Measurements from ENCODE around the gene CEACAM1. TPM values are rescaled to one million over a fixed set of nuclear protein-coding genes. Genes with fewer than 3 reads are reported as not detected.

Gene CEACAM1
- total RNA-seq, 2 experiments from 2014 or later = 5.4 to 5.8 TPM

DNA sequence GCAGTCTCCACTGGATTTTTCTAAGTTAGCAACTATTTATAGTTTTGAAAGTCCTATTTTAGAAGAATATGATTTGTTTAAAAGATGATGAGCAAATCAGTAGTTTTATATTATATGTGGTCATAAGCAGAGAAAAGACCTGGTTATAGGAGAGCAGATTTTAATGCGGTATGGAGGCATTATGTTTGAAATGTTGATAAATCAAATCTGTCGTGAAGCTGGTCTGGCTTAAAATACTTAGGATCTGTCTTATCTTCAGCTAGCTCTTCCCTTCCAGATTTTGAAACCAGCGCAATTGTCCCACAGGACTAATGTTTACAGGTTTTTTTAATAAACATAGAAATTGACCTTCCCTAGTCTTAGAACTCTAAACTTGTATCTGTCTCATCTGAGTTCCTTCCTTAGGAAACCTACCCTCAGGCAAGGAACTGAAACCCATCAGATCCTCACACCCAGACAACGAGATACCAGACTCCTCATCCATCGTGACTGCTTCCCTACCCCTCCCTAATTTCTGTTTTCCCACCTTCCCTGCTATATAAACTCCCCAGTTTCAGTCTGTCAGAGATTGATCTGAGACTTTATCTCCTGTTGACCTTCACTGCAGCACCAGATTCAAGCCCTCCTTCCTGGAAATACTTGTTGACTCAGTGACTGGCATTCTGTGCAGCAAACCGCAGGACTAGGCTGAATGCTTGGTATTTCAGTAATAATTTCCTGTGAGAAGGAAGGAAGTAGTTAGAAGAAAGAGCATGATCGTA lies 47.8 kb downstream of the CEACAM1 start:
- Mint-ChIP-seq H3K4me1 (ENCODE audit: low read depth) (peaks cover 12% of the 10 kb centered on the region), H3K27ac (peak overlapping the region; percentile 31), H3K9me3 (no peaks in the 10 kb centered on the region), H3K27me3 (no peaks in the 10 kb centered on the region), H3K36me3 (no peaks in the 10 kb centered on the region), H3K4me3 (no peak overlapping the region)
- ChIA-PET CTCF (interaction anchor here (0.6 to 1.9 kb wide), 2 partner anchors 30 to 85 kb away, joined by 4 to 5 read pairs; no protein-coding TSS in a partner anchor), POLR2A (no interaction called here)
- intact Hi-C loops (cut with micrococcal nuclease) = no loop called here
- DNase-seq = peak; percentile 41

GRCh38 chr19:42479736-42480135 lies 48.5 kb downstream of the CEACAM1 start:
- no peaks in the 10 kb centered on the region for H3K27me3 Mint-ChIP-seq
- no peak for DNase-seq
- no peaks in the 10 kb centered on the region for H3K36me3 Mint-ChIP-seq
- H3K9me3 Mint-ChIP-seq = no peaks in the 10 kb centered on the region
- ChIA-PET CTCF (interaction anchor here (0.6 to 1.9 kb wide), 3 partner anchors 13 to 86 kb away, joined by 3 to 5 read pairs (median 4); no protein-coding TSS in a partner anchor), POLR2A (no interaction called here)
- intact Hi-C loops (cut with micrococcal nuclease) = no loop called here
- no peak overlapping the region for H3K27ac Mint-ChIP-seq
- peaks cover 12% of the 10 kb centered on the region for H3K4me1 Mint-ChIP-seq (ENCODE audit: low read depth)
- no peak overlapping the region for H3K4me3 Mint-ChIP-seq

GRCh38 chr19:42478765-42479311 lies 49.4 kb downstream of the CEACAM1 start:
- Mint-ChIP-seq H3K27ac (no peak overlapping the region), H3K36me3 (no peaks in the 10 kb centered on the region), H3K9me3 (no peaks in the 10 kb centered on the region), H3K4me1 (ENCODE audit: low read depth) (peaks cover 12% of the 10 kb centered on the region), H3K4me3 (no peak overlapping the region), H3K27me3 (no peaks in the 10 kb centered on the region)
- intact Hi-C loops (cut with micrococcal nuclease) = no loop called here
- CTCF ChIA-PET = interaction anchor here (0.9 to 1.9 kb wide), 2 partner anchors 12 to 29 kb away, joined by 3 to 5 read pairs; no protein-coding TSS in a partner anchor
- POLR2A ChIA-PET = no interaction called here
- no peak for DNase-seq

- Mint-ChIP-seq H3K4me3 (no peak overlapping the region), H3K9me3 (no peaks in the 10 kb centered on the region), H3K36me3 (no peaks in the 10 kb centered on the region), H3K4me1 (ENCODE audit: low read depth) (peaks cover 12% of the 10 kb centered on the region), H3K27ac (no peak overlapping the region), H3K27me3 (no peaks in the 10 kb centered on the region)
- intact Hi-C loops (cut with micrococcal nuclease) = no loop called here
- ChIA-PET POLR2A (no interaction called here), CTCF (no interaction called here)
- no peak for DNase-seq
Measured at GRCh38 chr19:42477933-42478332, 50.3 kb downstream of the CEACAM1 start.

GRCh38 chr19:42477117-42477516 lies 51.2 kb downstream of the CEACAM1 start:
- Mint-ChIP-seq H3K27ac (no peak overlapping the region), H3K4me3 (no peak overlapping the region), H3K27me3 (no peaks in the 10 kb centered on the region), H3K36me3 (no peaks in the 10 kb centered on the region), H3K9me3 (no peaks in the 10 kb centered on the region), H3K4me1 (ENCODE audit: low read depth) (peaks cover 12% of the 10 kb centered on the region)
- CTCF ChIA-PET = no interaction called here
- DNase-seq = no peak
- intact Hi-C loops (cut with micrococcal nuclease) = no loop called here
- POLR2A ChIA-PET = no interaction called here

DNA sequence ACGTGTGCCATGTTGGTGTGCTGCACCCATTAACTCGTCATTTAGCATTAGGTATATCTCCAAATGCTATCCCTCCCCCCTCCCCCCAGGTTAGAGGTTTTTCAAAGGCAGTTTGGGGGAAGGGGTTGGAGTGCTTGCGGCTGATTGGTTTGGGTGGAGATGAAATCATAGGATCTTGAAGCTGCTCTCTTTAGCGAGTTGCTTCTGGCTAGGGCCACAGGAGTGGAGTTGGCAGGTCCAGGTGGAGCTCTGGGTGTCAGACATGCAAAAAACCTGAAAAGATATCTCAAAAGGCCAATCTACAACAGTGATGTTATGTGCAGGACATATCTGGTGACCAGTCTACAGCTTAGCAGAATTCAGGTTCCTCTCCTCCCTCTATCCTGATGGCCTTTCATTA lies 52.9 kb downstream of the CEACAM1 start:
- no peak for DNase-seq
- intact Hi-C loops (cut with micrococcal nuclease) = no loop called here
- Mint-ChIP-seq H3K4me3 (no peak overlapping the region), H3K9me3 (no peaks in the 10 kb centered on the region), H3K36me3 (no peaks in the 10 kb centered on the region), H3K4me1 (ENCODE audit: low read depth) (peaks cover 3% of the 10 kb centered on the region), H3K27ac (no peak overlapping the region), H3K27me3 (no peaks in the 10 kb centered on the region)
- ChIA-PET POLR2A (no interaction called here), CTCF (interaction anchor here (0.6 to 1.2 kb wide), 3 partner anchors 37 to 358 kb away, joined by 3 to 4 read pairs (median 3); no protein-coding TSS in a partner anchor)

DNA sequence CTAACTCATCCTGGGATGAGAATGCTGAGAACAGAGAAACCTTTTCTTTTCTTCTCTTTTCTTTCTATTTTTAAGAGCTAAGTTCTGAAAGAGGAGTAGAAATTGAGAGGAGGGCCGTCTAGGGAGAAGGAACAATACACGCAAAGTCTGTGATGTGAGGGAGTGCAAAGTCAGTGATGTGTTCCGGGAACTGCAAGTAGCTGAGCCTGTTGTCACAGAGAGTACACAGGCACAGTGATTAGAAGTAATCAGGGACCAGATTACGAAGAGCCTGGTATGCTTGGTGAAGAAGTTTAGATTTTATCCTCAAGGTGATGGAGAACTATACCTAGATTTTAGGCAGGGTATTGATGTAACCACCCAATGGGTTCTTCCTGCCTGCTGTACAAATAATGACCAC lies 53.5 kb downstream of the CEACAM1 start:
- Mint-ChIP-seq H3K36me3 (no peaks in the 10 kb centered on the region), H3K4me3 (no peak overlapping the region), H3K27me3 (no peaks in the 10 kb centered on the region), H3K27ac (no peak overlapping the region), H3K9me3 (no peaks in the 10 kb centered on the region), H3K4me1 (ENCODE audit: low read depth) (peaks cover under 1% of the 10 kb centered on the region)
- intact Hi-C loops (cut with micrococcal nuclease) = no loop called here
- CTCF ChIA-PET = interaction anchor here (0.6 to 1.2 kb wide), 3 partner anchors 36 to 357 kb away, joined by 3 to 4 read pairs (median 3); no protein-coding TSS in a partner anchor
- POLR2A ChIA-PET = no interaction called here
- no peak for DNase-seq

- intact Hi-C loops (cut with micrococcal nuclease) = no loop called here
- POLR2A ChIA-PET = no interaction called here
- H3K9me3 Mint-ChIP-seq = no peaks in the 10 kb centered on the region
- no peak overlapping the region for H3K4me3 Mint-ChIP-seq
- peaks cover 2% of the 10 kb centered on the region for H3K4me1 Mint-ChIP-seq (ENCODE audit: low read depth)
- no peaks in the 10 kb centered on the region for H3K36me3 Mint-ChIP-seq
- H3K27ac Mint-ChIP-seq = no peak overlapping the region
- CTCF ChIA-PET = interaction anchor here (0.7 to 1.3 kb wide), 3 partner anchors 23 to 39 kb away, joined by 3 to 5 read pairs (median 4); no protein-coding TSS in a partner anchor
- DNase-seq = no peak
- no peaks in the 10 kb centered on the region for H3K27me3 Mint-ChIP-seq
Measured at GRCh38 chr19:42473686-42474085, 54.6 kb downstream of the CEACAM1 start.

- DNase-seq = no peak
- ChIA-PET POLR2A (no interaction called here), CTCF (interaction anchor here (0.7 to 1.1 kb wide), 2 partner anchors 34 to 40 kb away, joined by 3 to 5 read pairs; no protein-coding TSS in a partner anchor)
- no peaks in the 10 kb centered on the region for H3K36me3 Mint-ChIP-seq
- intact Hi-C loops (cut with micrococcal nuclease) = no loop called here
- peaks cover 3% of the 10 kb centered on the region for H3K4me1 Mint-ChIP-seq (ENCODE audit: low read depth)
- H3K4me3 Mint-ChIP-seq = no peak overlapping the region
- no peak overlapping the region for H3K27ac Mint-ChIP-seq
- H3K27me3 Mint-ChIP-seq = peaks cover 1% of the 10 kb centered on the region
- H3K9me3 Mint-ChIP-seq = no peaks in the 10 kb centered on the region
Measured at GRCh38 chr19:42472402-42473147, 55.7 kb downstream of the CEACAM1 start.

DNA sequence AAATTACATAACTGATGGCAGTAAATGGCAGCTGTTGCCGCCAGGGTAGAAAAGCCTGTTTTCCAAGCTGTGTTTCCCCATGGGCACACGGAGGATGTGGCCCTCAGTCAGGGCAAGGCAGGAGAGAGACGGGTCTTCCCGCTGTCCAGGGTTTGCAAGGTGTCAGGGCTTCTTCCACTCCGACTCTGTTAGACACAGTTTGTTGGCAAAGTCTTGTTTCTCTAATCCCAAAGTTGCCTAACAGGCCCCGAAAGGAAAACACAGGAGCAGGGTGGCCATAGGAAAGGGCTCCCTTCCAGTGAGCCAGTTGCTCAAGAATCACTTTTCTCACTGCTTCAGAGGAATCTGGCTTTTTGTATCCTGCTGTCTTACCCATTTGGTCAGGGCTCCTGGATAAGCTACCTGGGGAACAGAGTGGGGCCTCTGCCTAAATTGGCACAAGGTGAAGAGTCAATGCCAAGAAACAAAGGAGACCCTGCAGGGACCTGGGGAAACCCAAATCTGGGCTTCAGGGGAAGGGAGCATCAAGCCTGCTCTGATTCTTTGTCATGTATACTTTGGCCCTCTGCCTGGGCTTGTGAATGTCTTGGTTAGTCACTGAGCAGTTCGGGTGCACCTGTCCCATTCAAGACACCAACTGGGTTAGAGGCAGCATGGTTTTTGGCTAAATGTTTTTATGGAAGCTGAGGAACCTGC lies 56.6 kb downstream of the CEACAM1 start:
- peaks cover 1% of the 10 kb centered on the region for H3K27me3 Mint-ChIP-seq
- intact Hi-C loops (cut with micrococcal nuclease) = no loop called here
- H3K9me3 Mint-ChIP-seq = no peaks in the 10 kb centered on the region
- CTCF ChIA-PET = interaction anchor here (1.1 to 1.4 kb wide), 3 partner anchors 33 to 124 kb away, joined by 3 to 5 read pairs (median 4); no protein-coding TSS in a partner anchor
- DNase-seq = no peak
- H3K4me1 Mint-ChIP-seq (ENCODE audit: low read depth) = peaks cover 10% of the 10 kb centered on the region
- no peaks in the 10 kb centered on the region for H3K36me3 Mint-ChIP-seq
- POLR2A ChIA-PET = no interaction called here
- H3K4me3 Mint-ChIP-seq = no peak overlapping the region
- no peak overlapping the region for H3K27ac Mint-ChIP-seq

- no peaks in the 10 kb centered on the region for H3K9me3 Mint-ChIP-seq
- DNase-seq = peak; percentile 29
- no peak overlapping the region for H3K4me3 Mint-ChIP-seq
- ChIA-PET POLR2A (no interaction called here), CTCF (interaction anchor here (0.7 to 1.7 kb wide), 2 partner anchors 19 to 37 kb away, joined by 3 to 6 read pairs; no protein-coding TSS in a partner anchor)
- no peaks in the 10 kb centered on the region for H3K36me3 Mint-ChIP-seq
- no peak overlapping the region for H3K27ac Mint-ChIP-seq
- intact Hi-C loops (cut with micrococcal nuclease) = no loop called here
- H3K27me3 Mint-ChIP-seq = peaks cover 1% of the 10 kb centered on the region
- H3K4me1 Mint-ChIP-seq (ENCODE audit: low read depth) = peaks cover 14% of the 10 kb centered on the region
Measured at GRCh38 chr19:42469311-42470235, 58.7 kb downstream of the CEACAM1 start.
